Measurements from ENCODE around the gene GLTP. TPM values are rescaled to one million over a fixed set of nuclear protein-coding genes. Genes with fewer than 3 reads are reported as not detected.

The GLTP gene
- total RNA-seq, 1 donor from 2014 or later: 27.1 TPM

DNA sequence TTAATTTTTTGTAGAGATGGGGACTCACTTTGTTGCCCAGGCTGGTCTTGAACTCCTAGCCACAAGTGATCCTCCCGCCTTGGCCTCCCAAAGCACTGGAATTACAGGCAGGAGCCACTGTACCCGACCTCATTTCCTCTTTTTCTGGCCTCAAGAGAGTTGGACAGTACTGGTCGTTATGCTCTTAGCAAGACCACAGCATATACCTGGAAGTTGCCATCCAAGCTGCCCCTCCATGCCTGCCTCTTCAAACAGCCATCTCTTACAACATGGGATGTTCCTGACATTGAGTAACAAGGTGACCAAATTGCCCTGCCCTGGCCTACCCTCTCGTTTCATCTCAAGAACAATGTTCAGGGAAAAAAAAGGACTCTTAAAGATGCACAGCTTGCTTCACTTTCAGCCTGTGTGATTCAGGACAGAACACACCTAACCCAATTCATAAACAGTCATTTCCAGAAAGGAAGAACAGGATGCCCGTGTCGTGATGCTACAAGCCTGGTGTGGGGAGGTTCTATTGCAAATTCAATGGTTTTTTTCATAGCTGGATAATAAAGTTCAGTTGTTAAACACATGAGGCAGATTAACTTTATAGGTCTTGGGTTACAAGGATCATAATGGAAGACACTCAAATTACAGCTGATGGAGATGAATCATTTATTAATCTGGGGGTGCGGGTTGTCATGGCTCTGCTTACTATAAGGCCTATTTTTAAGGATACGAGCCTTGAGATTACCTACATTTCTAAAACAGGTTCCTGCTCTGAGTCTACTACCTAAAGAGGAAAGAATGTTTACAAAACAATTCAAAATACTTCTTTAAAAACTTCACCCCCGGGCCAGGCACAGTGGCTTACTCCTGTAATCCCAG lies 11.9 kb downstream of the GLTP start:
- TF ChIP-seq, protein P1, sequence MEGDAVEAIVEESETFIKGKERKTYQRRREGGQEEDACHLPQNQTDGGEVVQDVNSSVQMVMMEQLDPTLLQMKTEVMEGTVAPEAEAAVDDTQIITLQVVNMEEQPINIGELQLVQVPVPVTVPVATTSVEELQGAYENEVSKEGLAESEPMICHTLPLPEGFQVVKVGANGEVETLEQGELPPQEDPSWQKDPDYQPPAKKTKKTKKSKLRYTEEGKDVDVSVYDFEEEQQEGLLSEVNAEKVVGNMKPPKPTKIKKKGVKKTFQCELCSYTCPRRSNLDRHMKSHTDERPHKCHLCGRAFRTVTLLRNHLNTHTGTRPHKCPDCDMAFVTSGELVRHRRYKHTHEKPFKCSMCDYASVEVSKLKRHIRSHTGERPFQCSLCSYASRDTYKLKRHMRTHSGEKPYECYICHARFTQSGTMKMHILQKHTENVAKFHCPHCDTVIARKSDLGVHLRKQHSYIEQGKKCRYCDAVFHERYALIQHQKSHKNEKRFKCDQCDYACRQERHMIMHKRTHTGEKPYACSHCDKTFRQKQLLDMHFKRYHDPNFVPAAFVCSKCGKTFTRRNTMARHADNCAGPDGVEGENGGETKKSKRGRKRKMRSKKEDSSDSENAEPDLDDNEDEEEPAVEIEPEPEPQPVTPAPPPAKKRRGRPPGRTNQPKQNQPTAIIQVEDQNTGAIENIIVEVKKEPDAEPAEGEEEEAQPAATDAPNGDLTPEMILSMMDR (IDR thresholded peaks at IDR 0.05; ENCODE audit: insufficient read depth, low read depth, low read length): no peak
- no peak for TF ChIP-seq EZH2 (IDR thresholded peaks at IDR 0.05; ENCODE audit: insufficient read depth, low read length)
- H2AFZ ChIP-seq (ENCODE audit: low read depth, low read length): no peak overlapping the region
- no peaks in the 10 kb centered on the region for H3K36me3 ChIP-seq (ENCODE audit: insufficient read depth, low read length)
- H4K20me1 ChIP-seq (ENCODE audit: insufficient read depth, low read length): peaks cover 72% of the 10 kb centered on the region
- no peaks in the 10 kb centered on the region for H3K27me3 ChIP-seq (ENCODE audit: insufficient read depth, low read length)
- FAIRE-seq (no peak), DNase-seq (ENCODE audit: low read depth) (no peak)
- Mint-ChIP-seq H3K4me3 (ENCODE audit: unreplicated experiment) (no peak overlapping the region), H3K4me1 (ENCODE audit: low read depth, unreplicated experiment) (peaks cover 13% of the 10 kb centered on the region), H3K27ac (ENCODE audit: unreplicated experiment) (no peak overlapping the region), H3K9me3 (ENCODE audit: unreplicated experiment) (no peaks in the 10 kb centered on the region), H3K27me3 (ENCODE audit: low read depth, unreplicated experiment) (no peaks in the 10 kb centered on the region), H3K36me3 (ENCODE audit: low read depth, unreplicated experiment) (no peaks in the 10 kb centered on the region)
- H3K9me3 ChIP-seq (ENCODE audit: insufficient read depth, low read depth, low read length): no peaks in the 10 kb centered on the region
- H3K4me2 ChIP-seq (ENCODE audit: low read length): no peak overlapping the region
- H3K4me3 ChIP-seq (ENCODE audit: insufficient read depth, low read depth, low read length): no peak overlapping the region
- H3K27ac ChIP-seq (ENCODE audit: low read depth, low read length): no peak overlapping the region
- H3K79me2 ChIP-seq (ENCODE audit: insufficient read depth, low read length): peaks cover 64% of the 10 kb centered on the region
- peaks cover 22% of the 10 kb centered on the region for H3K4me1 ChIP-seq (ENCODE audit: insufficient read depth, low read length)
- H3K9ac ChIP-seq (ENCODE audit: low read length): no peak overlapping the region

DNA sequence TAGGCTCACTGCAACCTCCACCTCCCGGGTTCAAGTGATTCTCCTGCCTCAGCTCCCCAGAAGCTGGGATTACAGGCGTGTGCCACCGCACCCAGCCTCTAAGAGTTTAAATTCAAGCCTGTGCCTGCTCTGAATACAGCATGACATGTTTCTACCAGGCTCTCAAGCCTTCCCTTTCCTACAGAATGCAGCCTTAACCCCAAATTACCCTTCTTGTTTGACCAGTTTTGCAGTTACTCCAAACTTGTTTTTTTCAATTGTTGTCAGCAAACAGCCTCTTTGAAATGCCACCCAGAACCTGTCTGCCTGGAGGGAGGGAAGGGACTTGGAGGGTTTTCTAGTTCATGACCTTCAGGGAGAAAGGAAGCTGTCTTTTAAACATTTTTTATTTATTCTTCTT lies 15.4 kb downstream of the GLTP start:
- peaks cover 7% of the 10 kb centered on the region for H3K36me3 Mint-ChIP-seq (ENCODE audit: low read depth, unreplicated experiment)
- Histone ChIP-seq H3K9ac (ENCODE audit: low read length) (no peak overlapping the region), H3K4me1 (ENCODE audit: insufficient read depth, low read length) (peaks cover 5% of the 10 kb centered on the region), H3K27ac (ENCODE audit: low read depth, low read length) (no peak overlapping the region), H2AFZ (ENCODE audit: low read depth, low read length) (no peak overlapping the region), H3K9me3 (ENCODE audit: insufficient read depth, low read depth, low read length) (no peaks in the 10 kb centered on the region), H3K36me3 (ENCODE audit: insufficient read depth, low read length) (no peaks in the 10 kb centered on the region), H3K79me2 (ENCODE audit: insufficient read depth, low read length) (peaks cover 52% of the 10 kb centered on the region), H4K20me1 (ENCODE audit: insufficient read depth, low read length) (peaks cover 67% of the 10 kb centered on the region), H3K4me2 (ENCODE audit: low read length) (no peak overlapping the region), H3K27me3 (ENCODE audit: insufficient read depth, low read length) (no peaks in the 10 kb centered on the region), H3K4me3 (ENCODE audit: insufficient read depth, low read depth, low read length) (no peak overlapping the region)
- DNase-seq (ENCODE audit: low read depth) (no peak), FAIRE-seq (no peak)
- no peak overlapping the region for H3K27ac Mint-ChIP-seq (ENCODE audit: unreplicated experiment)
- H3K4me3 Mint-ChIP-seq (ENCODE audit: unreplicated experiment): no peak overlapping the region
- no peaks in the 10 kb centered on the region for H3K9me3 Mint-ChIP-seq (ENCODE audit: unreplicated experiment)
- no peaks in the 10 kb centered on the region for H3K27me3 Mint-ChIP-seq (ENCODE audit: low read depth, unreplicated experiment)
- peaks cover 2% of the 10 kb centered on the region for H3K4me1 Mint-ChIP-seq (ENCODE audit: low read depth, unreplicated experiment)
- no peak for TF ChIP-seq EZH2 (IDR thresholded peaks at IDR 0.05; ENCODE audit: insufficient read depth, low read length)
- TF ChIP-seq, protein P1 (IDR thresholded peaks at IDR 0.05; ENCODE audit: insufficient read depth, low read depth, low read length): no peak
